NK-92 (cell line): Measurements from ENCODE around the gene ZMIZ1.

Experiments used
- DNase-seq: peaks from one replicate; lab custom pipeline; 2025; ENCODE audit not compliant: unreplicated experiment; lab: John Stamatoyannopoulos, UW

ZMIZ1 gene

GRCh38 chr10:79347894-79348639 lies 279.3 kb downstream of the ZMIZ1 start:
- no peak for DNase-seq

GRCh38 chr10:79348640-79348988 lies 279.8 kb downstream of the ZMIZ1 start:
- no peak for DNase-seq

- DNase-seq = no peak
Observed at GRCh38 chr10:79349072-79349491, 280.3 kb downstream of the ZMIZ1 start.

GRCh38 chr10:79349766-79350406 lies 281.1 kb downstream of the ZMIZ1 start:
- DNase-seq = no peak

- no peak for DNase-seq
Observed at GRCh38 chr10:79350407-79351154, 281.8 kb downstream of the ZMIZ1 start.

- no peak for DNase-seq
Observed at GRCh38 chr10:79351332-79351731, 282.6 kb downstream of the ZMIZ1 start.

- DNase-seq = no peak
Observed at GRCh38 chr10:79352035-79352877, 283.5 kb downstream of the ZMIZ1 start.

- DNase-seq = no peak
Observed at GRCh38 chr10:79353000-79353406, 284.2 kb downstream of the ZMIZ1 start.

- no peak for DNase-seq
Observed at GRCh38 chr10:79353726-79354125, 285.0 kb downstream of the ZMIZ1 start.

GRCh38 chr10:79354141-79354540 lies 285.4 kb downstream of the ZMIZ1 start:
- DNase-seq = no peak

GRCh38 chr10:79354615-79355014 lies 285.8 kb downstream of the ZMIZ1 start:
- DNase-seq = no peak

GRCh38 chr10:79355420-79356017 lies 286.8 kb downstream of the ZMIZ1 start:
- DNase-seq = no peak

- DNase-seq = no peak
Observed at GRCh38 chr10:79356104-79356503, 287.3 kb downstream of the ZMIZ1 start.

GRCh38 chr10:79357180-79357579 lies 288.4 kb downstream of the ZMIZ1 start:
- DNase-seq = no peak

- no peak for DNase-seq
Observed at GRCh38 chr10:79358811-79359210, 290.0 kb downstream of the ZMIZ1 start.

- DNase-seq = no peak
Observed at GRCh38 chr10:79359816-79360498, 291.2 kb downstream of the ZMIZ1 start.

- no peak for DNase-seq
Observed at GRCh38 chr10:79360499-79361342, 292.0 kb downstream of the ZMIZ1 start.

GRCh38 chr10:79361726-79362397 lies 293.1 kb downstream of the ZMIZ1 start:
- no peak for DNase-seq
